Mesodermal cell (in vitro differentiated cells): ENCODE data around the gene KRT73.

Experiments
- H3K27ac ChIP-seq: 2 replicates; pipeline ENCODE4 v1.7.0; 2013; ENCODE audit warnings: mild to moderate bottlenecking, low read depth, low read length, moderate library complexity; ENCODE audit not compliant: severe bottlenecking
- H3K36me3 ChIP-seq: 2 replicates; pipeline ENCODE4 v1.7.1; 2013; ENCODE audit warnings: mild to moderate bottlenecking, low read length, moderate library complexity; ENCODE audit not compliant: control insufficient read depth, insufficient read depth
- H3K4me1 ChIP-seq: one replicate; pipeline ENCODE4 v1.7.1; 2013; ENCODE audit warnings: mild to moderate bottlenecking, low read length; ENCODE audit not compliant: insufficient read depth, control insufficient read depth, poor library complexity, severe bottlenecking
- H3K4me3 ChIP-seq: 2 replicates; pipeline ENCODE4 v1.7.0; 2013; ENCODE audit warnings: low read length, control low read depth, mild to moderate bottlenecking; ENCODE audit not compliant: insufficient read depth, poor library complexity, severe bottlenecking; ENCODE audit errors: extremely low read depth
- H3K9me3 ChIP-seq: 2 replicates; pipeline ENCODE4 v1.7.1; 2013; ENCODE audit warnings: mild to moderate bottlenecking, low read length, moderate library complexity; ENCODE audit not compliant: control insufficient read depth
- WGBS, 2 experiments: methylation state at CpG; one replicate each; pipeline ENCODE4 v1.1.5; 2013; ENCODE audit warnings: missing lambda C conversion rate in 2 of 2; ENCODE audit not compliant: insufficient coverage in 2 of 2; 5-methylcytosine and 5-hydroxymethylcytosine counted together

The KRT73 gene

GRCh38 chr12:52582486-52582885 lies 35.9 kb downstream of the KRT73 start:
- 64% methylated on average over 2 of the region's 2 CpGs; no CpG with 5 or more reads in 1 of the 2 experiments for WGBS, 2 experiments
- Histone ChIP-seq H3K4me1 (no peaks in the 10 kb centered on the region), H3K27ac (no peak overlapping the region), H3K9me3 (no peaks in the 10 kb centered on the region), H3K36me3 (no peaks in the 10 kb centered on the region), H3K4me3 (no peak overlapping the region)

DNA sequence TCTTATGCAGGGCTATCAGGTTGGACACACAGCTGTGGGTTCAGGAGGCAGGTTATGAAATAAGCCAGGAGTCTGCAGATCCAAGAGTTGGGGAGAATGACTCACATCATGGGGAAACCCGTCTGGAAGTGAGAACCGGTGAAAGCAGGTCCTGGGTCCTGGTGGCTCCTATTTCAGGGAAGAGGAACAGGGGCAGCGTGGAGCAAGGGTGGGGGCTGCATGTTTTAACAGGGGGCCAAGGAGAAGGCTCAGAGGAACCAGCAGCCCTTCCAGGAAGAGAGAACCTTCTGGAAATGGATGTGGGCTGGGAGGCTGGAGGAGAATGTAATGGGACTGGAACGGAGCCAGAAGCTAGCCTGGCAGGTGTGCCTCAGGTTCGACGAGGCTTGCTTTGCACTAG lies 36.9 kb downstream of the KRT73 start:
- WGBS, 2 experiments: 86 to 96% methylated on average over 4 to 6 of the region's 6 CpGs
- Histone ChIP-seq H3K9me3 (no peaks in the 10 kb centered on the region), H3K36me3 (no peaks in the 10 kb centered on the region), H3K27ac (no peak overlapping the region), H3K4me3 (no peak overlapping the region), H3K4me1 (no peaks in the 10 kb centered on the region)

DNA sequence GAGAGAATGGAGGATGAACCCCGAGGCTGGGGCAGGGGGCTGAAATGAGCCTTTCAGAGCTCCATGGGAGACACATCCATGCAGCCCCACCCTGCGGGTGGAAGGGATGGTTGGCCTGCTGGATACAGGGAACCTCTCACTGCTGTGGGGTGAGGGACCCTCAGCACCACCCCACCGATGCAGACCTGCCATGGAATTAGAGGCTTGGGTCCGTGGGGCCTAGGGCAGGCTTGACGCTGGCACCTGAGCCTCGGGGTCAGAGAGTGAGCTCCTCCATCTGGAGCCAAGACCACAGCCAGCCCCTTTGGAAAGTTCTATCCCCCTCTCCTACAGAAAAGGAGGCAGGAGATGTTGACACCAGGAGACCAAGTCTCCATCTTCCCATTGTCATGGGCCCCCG lies 37.3 kb downstream of the KRT73 start:
- Histone ChIP-seq H3K4me1 (no peaks in the 10 kb centered on the region), H3K36me3 (no peaks in the 10 kb centered on the region), H3K9me3 (no peaks in the 10 kb centered on the region), H3K4me3 (no peak overlapping the region), H3K27ac (no peak overlapping the region)
- WGBS, 2 experiments: 95 to 98% methylated on average over 4 to 6 of the region's 7 CpGs

GRCh38 chr12:52580496-52580895 lies 37.9 kb downstream of the KRT73 start:
- no peaks in the 10 kb centered on the region for H3K36me3 ChIP-seq
- no peak overlapping the region for H3K27ac ChIP-seq
- no CpG with 5 or more reads among the region's 1 CpG for WGBS, 2 experiments
- no peak overlapping the region for H3K4me3 ChIP-seq
- no peaks in the 10 kb centered on the region for H3K9me3 ChIP-seq
- H3K4me1 ChIP-seq: no peaks in the 10 kb centered on the region

GRCh38 chr12:52579468-52580465 lies 38.6 kb downstream of the KRT73 start:
- no peaks in the 10 kb centered on the region for H3K4me1 ChIP-seq
- no peaks in the 10 kb centered on the region for H3K9me3 ChIP-seq
- H3K36me3 ChIP-seq: no peaks in the 10 kb centered on the region
- 85 to 92% methylated on average over 8 to 9 of the region's 10 CpGs for WGBS, 2 experiments
- no peak overlapping the region for H3K27ac ChIP-seq
- H3K4me3 ChIP-seq: no peak overlapping the region

- no peaks in the 10 kb centered on the region for H3K36me3 ChIP-seq
- H3K4me1 ChIP-seq: no peaks in the 10 kb centered on the region
- no peak overlapping the region for H3K27ac ChIP-seq
- no peaks in the 10 kb centered on the region for H3K9me3 ChIP-seq
- no peak overlapping the region for H3K4me3 ChIP-seq
- 84 to 100% methylated on average over 1 to 3 of the region's 3 CpGs for WGBS, 2 experiments
These were observed 39.9 kb downstream of the KRT73 start for GRCh38 chr12:52578469-52578868.

GRCh38 chr12:52577316-52577715 lies 41.0 kb downstream of the KRT73 start:
- no peak overlapping the region for H3K27ac ChIP-seq
- 88 to 96% methylated on average over 7 to 8 of the region's 8 CpGs for WGBS, 2 experiments
- H3K4me1 ChIP-seq: no peaks in the 10 kb centered on the region
- H3K4me3 ChIP-seq: no peak overlapping the region
- H3K9me3 ChIP-seq: no peaks in the 10 kb centered on the region
- H3K36me3 ChIP-seq: no peaks in the 10 kb centered on the region

- no peak overlapping the region for H3K4me3 ChIP-seq
- WGBS, 2 experiments: 90 to 100% methylated on average over 2 to 3 of the region's 3 CpGs
- no peaks in the 10 kb centered on the region for H3K9me3 ChIP-seq
- no peaks in the 10 kb centered on the region for H3K4me1 ChIP-seq
- no peak overlapping the region for H3K27ac ChIP-seq
- H3K36me3 ChIP-seq: no peaks in the 10 kb centered on the region
These were observed 42.4 kb downstream of the KRT73 start for GRCh38 chr12:52575948-52576347.

DNA sequence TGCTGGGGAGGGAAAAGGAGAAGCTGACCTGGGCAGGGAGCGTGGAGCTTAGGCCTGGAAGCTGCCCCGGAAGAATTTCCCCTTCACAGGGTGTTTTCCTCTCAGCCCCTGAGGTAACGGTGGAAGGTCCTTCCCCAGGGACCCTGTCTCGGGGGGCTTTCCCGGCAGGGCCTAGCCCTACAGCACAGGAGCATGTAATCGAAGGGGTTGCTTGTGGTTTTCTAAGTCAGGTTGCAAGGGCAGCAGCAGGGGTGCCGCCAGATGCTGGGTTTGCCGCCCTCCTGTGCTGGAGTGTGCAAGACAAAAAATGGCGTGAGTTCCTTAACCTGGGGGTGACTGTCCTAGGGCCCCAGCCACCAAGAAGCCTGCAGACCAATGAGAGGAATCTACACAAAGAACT lies 43.1 kb downstream of the KRT73 start:
- no peak overlapping the region for H3K4me3 ChIP-seq
- WGBS, 2 experiments: 86 to 91% methylated on average over 8 to 9 of the region's 9 CpGs

DNA sequence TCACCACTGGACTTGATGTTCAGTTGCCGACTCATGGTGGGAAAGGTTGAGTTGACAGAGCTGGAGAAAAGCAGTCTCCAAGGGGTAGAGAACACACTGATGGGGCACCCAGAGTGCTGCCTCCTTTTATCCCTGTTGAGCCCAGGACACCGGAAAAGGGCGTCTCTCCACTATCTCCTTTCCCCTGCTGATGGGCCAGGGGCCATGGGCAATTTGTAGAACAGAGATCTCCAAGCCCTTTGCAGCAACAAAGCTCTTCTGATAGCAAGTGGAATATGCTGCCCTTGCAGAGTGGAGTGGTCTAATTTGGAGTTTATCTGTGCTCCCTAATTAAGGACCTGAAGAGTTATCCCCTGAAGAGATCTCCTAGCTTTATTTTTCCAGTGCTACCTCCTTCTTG lies 44.6 kb downstream of the KRT73 start, which contains the start of gene KRT74:
TSS of gene KRT74 (minus strand) at position 101 of the 400 bp plus-strand sequence. CDS start at position 35, 66 bp downstream.
- no peaks in the 10 kb centered on the region for H3K4me1 ChIP-seq
- WGBS, 2 experiments: 100% methylated on average over 1 of the region's 3 CpGs; no CpG with 5 or more reads in 1 of the 2 experiments
- H3K9me3 ChIP-seq: no peaks in the 10 kb centered on the region
- H3K36me3 ChIP-seq: no peaks in the 10 kb centered on the region
- H3K27ac ChIP-seq: no peak within 1 kb of the TSS
- no peak within 1 kb of the TSS for H3K4me3 ChIP-seq

More for the DNA sequence above, 43.1 kb downstream of the KRT73 start:
- no peaks in the 10 kb centered on the region for H3K9me3 ChIP-seq
- H3K4me1 ChIP-seq: no peaks in the 10 kb centered on the region
- no peaks in the 10 kb centered on the region for H3K36me3 ChIP-seq
- H3K27ac ChIP-seq: no peak overlapping the region

- Histone ChIP-seq H3K4me1 (no peaks in the 10 kb centered on the region), H3K4me3 (no peak overlapping the region), H3K27ac (no peak overlapping the region), H3K9me3 (no peaks in the 10 kb centered on the region), H3K36me3 (no peaks in the 10 kb centered on the region)
- 92 to 95% methylated on average over 15 of the region's 15 CpGs for WGBS, 2 experiments
These were observed 45.1 kb downstream of the KRT73 start for GRCh38 chr12:52573306-52573705.
